HFFc6 (cell line): Measurements from ENCODE around the gene PNRC2. TPM values are rescaled to one million over a fixed set of nuclear protein-coding genes. Genes with fewer than 3 reads are reported as not detected.
A peak's percentile ranks its signal among the peaks of the same experiment; 100 is the strongest.
"Not testable (repeated sequence)": the region's sequence is repeated elsewhere in the genome, so short reads cannot be mapped to it uniquely, and the experiment has no call there.

Source experiments
- DNase-seq: peaks from one replicate; pipeline ENCODE4 v3.0.0-alpha.2; 2018
- H3K27ac Mint-ChIP-seq: 2 replicates; pipeline ENCODE4 v1.8.0; 2020; ENCODE audit warnings: mild to moderate bottlenecking, mixed read lengths
- H3K27me3 Mint-ChIP-seq: 2 replicates; pipeline ENCODE4 v1.8.0; 2021; ENCODE audit warnings: mild to moderate bottlenecking, moderate library complexity, mixed read lengths; ENCODE audit not compliant: insufficient read depth
- H3K36me3 Mint-ChIP-seq: 2 replicates; pipeline ENCODE4 v1.8.0; 2021; ENCODE audit warnings: low read depth, mixed read lengths
- H3K4me1 Mint-ChIP-seq: 2 replicates; pipeline ENCODE4 v1.8.0; 2020; ENCODE audit warnings: low read depth, mixed read lengths
- H3K4me3 Mint-ChIP-seq: 2 replicates; pipeline ENCODE4 v1.8.0; 2020; ENCODE audit warnings: mild to moderate bottlenecking, moderate library complexity, mixed read lengths
- H3K9me3 Mint-ChIP-seq: 2 replicates; pipeline ENCODE4 v1.8.0; 2020; ENCODE audit warnings: mild to moderate bottlenecking, mixed read lengths
- total RNA-seq, 6 experiments: library from RNA; stranded (reverse); fragmentation: NEBNext Ultra II Directional; extraction: Animal tissue kit (Norgen Biotek cat#: 25700); gene quantifications; 2 replicates in 1 of 6; 3 replicates in 5 of 6; pipeline ENCODE4 v1.2.3, GENCODE V29; 2021
- TF ChIP-seq, protein P1 (sequence below): fragments of 200-600 bp; sonication (generic); IDR thresholded peaks from 2 replicates; pipeline ENCODE4 v1.5.0; 2021; ENCODE audit warnings: antibody characterized with exemption, mild to moderate bottlenecking

PNRC2 gene
- total RNA-seq, 6 experiments from 2014 or later = 59.5 to 76.4 (median 64.0) TPM

DNA sequence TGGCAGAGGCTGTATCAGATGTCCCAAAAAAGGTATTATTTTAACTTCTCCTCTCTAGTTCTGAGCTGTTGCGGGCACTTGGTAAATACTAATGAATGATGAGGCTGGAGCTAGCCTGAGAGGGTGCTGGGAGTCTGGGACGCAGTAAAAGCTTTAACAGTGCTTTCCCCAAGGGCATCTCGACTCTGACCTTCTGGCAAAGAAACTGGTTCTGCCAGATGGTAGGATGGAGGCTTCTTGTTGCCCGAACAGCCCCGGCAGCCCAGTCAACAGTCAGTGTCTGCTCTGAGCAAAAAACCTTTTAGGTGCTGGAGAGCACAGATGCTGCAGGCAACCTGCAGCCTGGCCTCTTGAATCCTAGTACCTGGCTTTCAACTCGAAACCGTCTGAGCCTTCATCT, 2.5 kb upstream of the PNRC2 start:
- Mint-ChIP-seq H3K27me3 (peaks cover 4% of the 10 kb centered on the region; the same call in 1 of the 2 replicates), H3K4me1 (peaks cover 63% of the 10 kb centered on the region), H3K27ac (no peak overlapping the region)

DNA sequence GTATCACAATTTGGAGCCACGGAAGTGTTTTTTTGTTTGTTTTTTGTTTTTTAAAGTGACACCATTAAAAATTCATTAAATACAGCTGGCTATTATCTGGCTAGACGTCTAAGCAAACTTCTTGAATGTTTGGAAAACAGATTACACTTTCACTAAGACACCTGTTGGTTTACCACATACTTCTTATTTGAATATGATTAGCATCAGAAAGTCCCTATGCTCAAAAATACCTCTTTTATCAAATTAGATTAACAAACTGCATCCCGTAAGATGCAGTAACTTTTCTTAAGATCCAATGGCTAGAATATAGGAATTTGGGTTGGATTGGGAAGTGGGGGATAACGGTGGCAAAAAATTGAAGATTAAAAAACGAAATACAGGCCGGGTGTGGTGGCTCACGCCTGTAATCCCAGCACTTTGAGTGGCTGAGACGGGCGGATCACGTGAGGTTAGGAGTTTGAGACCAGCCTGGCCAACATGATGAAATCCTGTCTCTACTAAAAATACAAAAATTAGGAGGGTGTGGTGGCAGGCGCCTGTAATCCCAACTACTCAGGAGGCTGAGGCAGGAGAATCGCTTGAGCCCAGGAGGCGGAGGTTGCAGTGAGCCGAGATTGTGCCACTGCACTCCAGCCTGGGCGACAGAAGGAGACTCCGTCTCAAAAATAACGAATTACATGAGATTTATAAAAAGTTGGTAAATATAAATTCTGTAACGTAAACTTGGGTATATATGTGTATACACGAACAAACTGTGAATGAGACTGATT, 1.4 kb upstream of the PNRC2 start:
- not testable (repeated sequence) for H3K9me3 Mint-ChIP-seq, H3K27me3 Mint-ChIP-seq, DNase-seq
- Mint-ChIP-seq H3K4me1 (peaks cover 63% of the 10 kb centered on the region), H3K36me3 (peaks cover 29% of the 10 kb centered on the region), H3K27ac (peak overlapping the region; percentile 100), H3K4me3 (peak overlapping the region; percentile 99)

More for the DNA sequence above, 2.5 kb upstream of the PNRC2 start:
- H3K9me3 Mint-ChIP-seq = no peaks in the 10 kb centered on the region
- no peak for DNase-seq
- TF ChIP-seq, protein P1, sequence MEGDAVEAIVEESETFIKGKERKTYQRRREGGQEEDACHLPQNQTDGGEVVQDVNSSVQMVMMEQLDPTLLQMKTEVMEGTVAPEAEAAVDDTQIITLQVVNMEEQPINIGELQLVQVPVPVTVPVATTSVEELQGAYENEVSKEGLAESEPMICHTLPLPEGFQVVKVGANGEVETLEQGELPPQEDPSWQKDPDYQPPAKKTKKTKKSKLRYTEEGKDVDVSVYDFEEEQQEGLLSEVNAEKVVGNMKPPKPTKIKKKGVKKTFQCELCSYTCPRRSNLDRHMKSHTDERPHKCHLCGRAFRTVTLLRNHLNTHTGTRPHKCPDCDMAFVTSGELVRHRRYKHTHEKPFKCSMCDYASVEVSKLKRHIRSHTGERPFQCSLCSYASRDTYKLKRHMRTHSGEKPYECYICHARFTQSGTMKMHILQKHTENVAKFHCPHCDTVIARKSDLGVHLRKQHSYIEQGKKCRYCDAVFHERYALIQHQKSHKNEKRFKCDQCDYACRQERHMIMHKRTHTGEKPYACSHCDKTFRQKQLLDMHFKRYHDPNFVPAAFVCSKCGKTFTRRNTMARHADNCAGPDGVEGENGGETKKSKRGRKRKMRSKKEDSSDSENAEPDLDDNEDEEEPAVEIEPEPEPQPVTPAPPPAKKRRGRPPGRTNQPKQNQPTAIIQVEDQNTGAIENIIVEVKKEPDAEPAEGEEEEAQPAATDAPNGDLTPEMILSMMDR = no peak
- peaks cover 25% of the 10 kb centered on the region for H3K36me3 Mint-ChIP-seq
- 0 out of 2 replicates have a peak overlapping the region, but pooled peaks have one; percentile 25 for H3K4me3 Mint-ChIP-seq

DNA sequence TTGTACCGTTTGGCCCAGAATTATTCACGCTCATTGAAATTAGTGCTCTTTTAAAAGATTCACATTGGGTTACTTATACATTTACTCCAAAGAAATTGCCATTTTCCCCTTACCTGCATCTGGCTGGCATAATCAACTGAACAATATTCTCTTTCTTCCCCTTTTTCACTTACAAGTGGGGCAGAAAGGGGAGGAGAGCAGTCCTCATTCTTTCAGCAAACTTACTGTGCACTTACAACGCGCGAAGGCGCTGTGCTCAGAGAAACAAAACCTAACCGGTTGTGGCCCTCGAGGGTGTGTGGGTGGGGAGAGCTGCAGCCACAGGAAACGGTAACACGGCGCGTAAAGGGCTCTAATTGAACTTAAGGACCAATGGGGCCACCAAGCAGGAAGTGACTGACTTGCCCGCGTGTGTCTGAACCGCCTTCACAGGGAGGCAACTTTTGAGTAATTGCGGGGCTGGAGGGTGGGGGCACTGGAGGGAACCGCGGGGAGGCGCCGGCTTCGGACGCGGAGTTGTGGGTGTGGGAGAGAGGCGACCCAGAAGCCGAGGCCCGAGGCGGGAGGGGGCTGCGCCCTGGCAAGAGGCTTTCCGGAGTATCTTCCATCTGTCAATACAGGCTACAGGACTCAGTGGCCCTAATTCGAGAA, 693 bp upstream of the PNRC2 start:
- Mint-ChIP-seq H3K4me1 (peaks cover 63% of the 10 kb centered on the region), H3K4me3 (peak overlapping the region; percentile 99), H3K27me3 (peaks cover 4% of the 10 kb centered on the region; the same call in 1 of the 2 replicates), H3K27ac (peak overlapping the region; percentile 100), H3K9me3 (no peaks in the 10 kb centered on the region), H3K36me3 (peaks cover 31% of the 10 kb centered on the region)
- TF ChIP-seq, protein P1 = peak; percentile 17
- DNase-seq = peak; percentile 88

DNA sequence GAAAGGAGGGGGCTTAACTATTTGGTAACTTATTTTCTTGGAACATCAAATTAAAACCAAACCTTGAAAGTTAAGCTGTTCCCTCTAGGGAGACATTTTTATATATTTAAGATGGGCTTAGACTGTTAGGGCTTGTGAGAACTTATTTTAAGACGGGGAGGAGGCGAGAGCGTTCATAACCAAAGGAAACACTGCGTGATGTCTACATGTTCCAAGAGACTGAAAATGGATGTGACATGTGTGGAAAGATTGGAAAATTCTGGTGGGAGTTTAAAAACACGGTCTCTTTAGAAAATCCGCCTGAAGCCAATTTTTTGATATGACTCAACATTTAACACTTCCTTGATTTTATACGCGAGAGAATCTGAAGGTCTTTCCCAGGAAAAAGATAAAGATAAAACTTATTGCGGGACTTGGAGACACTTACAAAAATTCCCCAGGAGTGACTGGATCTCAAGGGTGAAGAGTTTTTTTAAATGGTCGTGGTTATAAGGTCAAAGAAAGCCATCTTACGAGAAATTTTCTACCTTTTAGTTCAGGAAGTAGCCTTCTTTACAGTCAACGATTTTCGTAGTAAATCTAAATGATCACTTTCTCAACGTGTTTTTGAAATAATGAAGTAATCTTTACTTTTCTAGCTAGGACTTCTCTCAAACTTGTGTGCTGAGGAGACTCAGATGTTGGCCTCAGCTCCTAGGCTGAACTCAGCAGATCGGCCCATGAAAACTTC, 828 bp downstream of the PNRC2 start:
- no peaks in the 10 kb centered on the region for H3K9me3 Mint-ChIP-seq
- peaks cover 4% of the 10 kb centered on the region; the same call in 1 of the 2 replicates for H3K27me3 Mint-ChIP-seq
- peak overlapping the region; percentile 100 for H3K27ac Mint-ChIP-seq
- H3K36me3 Mint-ChIP-seq = peaks cover 34% of the 10 kb centered on the region
- peak; percentile 33 for DNase-seq
- H3K4me3 Mint-ChIP-seq = peak overlapping the region; percentile 99
- TF ChIP-seq, protein P1 = no peak
- H3K4me1 Mint-ChIP-seq = peaks cover 64% of the 10 kb centered on the region

DNA sequence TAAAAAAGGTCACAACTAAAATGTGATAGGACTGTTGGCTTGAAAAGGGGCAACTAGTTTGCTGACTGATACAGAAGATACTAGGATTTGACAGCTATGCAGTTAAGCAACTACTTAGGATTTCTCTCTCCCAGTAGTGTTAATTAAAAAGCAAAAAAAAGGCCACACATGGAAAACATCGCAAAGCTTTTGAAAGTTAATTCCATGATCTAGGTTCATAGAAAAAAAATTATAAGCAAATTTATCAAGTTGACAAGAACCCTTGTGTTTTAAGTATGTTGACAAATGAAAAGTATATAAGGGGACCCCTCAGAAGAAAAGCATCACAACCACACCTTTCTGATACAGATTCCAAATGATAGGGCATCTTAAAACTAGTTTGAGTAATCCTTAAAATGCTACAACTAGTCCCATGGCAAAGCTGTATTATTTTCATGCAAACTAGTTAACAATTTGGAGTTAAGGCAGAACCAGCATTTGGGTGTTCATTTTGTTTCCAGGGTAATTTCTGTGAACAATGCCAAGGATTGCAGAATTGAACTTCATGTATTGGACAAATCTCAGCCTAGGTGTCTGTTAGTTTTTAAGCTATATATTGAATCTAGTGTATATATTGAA, 4.1 kb downstream of the PNRC2 start:
- no peak for DNase-seq
- H3K4me3 Mint-ChIP-seq = no peak overlapping the region; the same call in 1 of the 2 replicates
- H3K36me3 Mint-ChIP-seq = peaks cover 52% of the 10 kb centered on the region
- H3K27ac Mint-ChIP-seq = peak overlapping the region; percentile 55
- H3K27me3 Mint-ChIP-seq = peaks cover 4% of the 10 kb centered on the region; the same call in 1 of the 2 replicates
- TF ChIP-seq, protein P1 = no peak
- peaks cover 48% of the 10 kb centered on the region for H3K4me1 Mint-ChIP-seq
- no peaks in the 10 kb centered on the region for H3K9me3 Mint-ChIP-seq
